NT2/D1 (cell line): Measurements from ENCODE around the gene TMEM156.

Experiments used
- SUZ12 ChIP-seq: IDR thresholded peaks from 2 replicates; pipeline ENCODE4 v1.6.1; 2011; ENCODE audit not compliant: insufficient read length, insufficient read depth; ENCODE audit errors: extremely low read depth
- YY1 ChIP-seq: IDR thresholded peaks from 2 replicates; pipeline ENCODE4 v1.6.1; 2011; ENCODE audit not compliant: insufficient read length, insufficient read depth
- ZNF274 ChIP-seq: IDR thresholded peaks from 2 replicates; pipeline ENCODE4 v1.6.1; 2011; ENCODE audit warnings: mild to moderate bottlenecking, low read depth, low read length

- TF ChIP-seq ZNF274 (no peak), SUZ12 (no peak), YY1 (no peak)
These were observed 85.3 kb downstream of the TMEM156 start for GRCh38 chr4:38946919-38947318.
